WI38 (cell line): ENCODE results near the gene PAH.

Experiments used
- H3K4me3 ChIP-seq: 2 replicates; pipeline ENCODE4 v1.5.1; 2011; ENCODE audit warnings: low read depth, mild to moderate bottlenecking, control low read depth, low read length
- CTCF ChIP-seq: IDR thresholded peaks from 2 replicates; pipeline ENCODE4 v1.5.1; 2012; ENCODE audit warnings: low read depth, mild to moderate bottlenecking, control low read depth, low read length

PAH gene

GRCh38 chr12:102957339-102958050, 40.5 kb upstream of the PAH start, which contains the start of gene ASCL1:
TSS of gene ASCL1 (plus strand) at chr12:102957674. CDS start at chr12:102958245, 571 bp downstream.
- H3K4me3 ChIP-seq: peak within 1 kb of the TSS; percentile 53
- TF ChIP-seq CTCF: no peak

- no peak overlapping the region for H3K4me3 ChIP-seq
- no peak for TF ChIP-seq CTCF
Measured at GRCh38 chr12:102956738-102957327, 39.8 kb upstream of the PAH start.

GRCh38 chr12:102955926-102956737, 39.1 kb upstream of the PAH start:
- TF ChIP-seq CTCF: no peak
- no peak overlapping the region for H3K4me3 ChIP-seq

GRCh38 chr12:102954134-102954533, 37.1 kb upstream of the PAH start:
- no peak overlapping the region for H3K4me3 ChIP-seq
- TF ChIP-seq CTCF: no peak

GRCh38 chr12:102953221-102953620, 36.2 kb upstream of the PAH start:
- H3K4me3 ChIP-seq: no peak overlapping the region
- TF ChIP-seq CTCF: no peak

GRCh38 chr12:102951841-102952240, 34.8 kb upstream of the PAH start:
- no peak overlapping the region for H3K4me3 ChIP-seq
- TF ChIP-seq CTCF: no peak
